ENCODE measurements around the gene BCAS3.

BCAS3 gene

DNA sequence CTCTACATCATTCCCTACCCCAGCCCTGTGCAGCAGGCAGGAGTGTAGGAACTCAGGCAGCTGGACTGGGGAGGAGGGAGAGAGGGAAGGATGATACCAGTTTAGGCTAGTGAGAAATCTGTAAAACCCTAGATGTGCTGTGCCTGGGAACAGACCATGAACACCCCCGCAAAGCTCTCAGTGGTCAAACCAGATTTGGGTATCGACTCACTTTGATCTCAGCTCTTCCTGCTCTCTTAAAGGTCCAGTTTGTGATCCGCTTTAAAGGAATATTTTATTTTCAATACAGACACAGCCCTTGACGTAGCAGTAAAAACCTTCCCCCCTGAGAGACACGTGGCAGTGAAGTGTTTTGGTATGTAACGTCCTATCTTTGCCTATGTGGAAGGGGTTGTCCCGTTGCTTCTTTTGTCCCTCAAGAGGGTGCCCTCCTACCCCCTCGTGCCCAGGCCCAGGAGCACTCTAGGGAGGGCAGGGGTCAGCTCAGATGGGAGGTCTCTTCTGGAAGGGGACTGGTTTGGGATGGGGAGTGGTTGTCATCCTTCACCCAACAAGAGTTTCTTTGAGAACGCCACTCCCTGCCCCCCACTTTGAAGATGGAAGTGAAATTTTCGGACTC, 702.7 kb downstream of the BCAS3 start:
- no peak for DNase-seq

DNA sequence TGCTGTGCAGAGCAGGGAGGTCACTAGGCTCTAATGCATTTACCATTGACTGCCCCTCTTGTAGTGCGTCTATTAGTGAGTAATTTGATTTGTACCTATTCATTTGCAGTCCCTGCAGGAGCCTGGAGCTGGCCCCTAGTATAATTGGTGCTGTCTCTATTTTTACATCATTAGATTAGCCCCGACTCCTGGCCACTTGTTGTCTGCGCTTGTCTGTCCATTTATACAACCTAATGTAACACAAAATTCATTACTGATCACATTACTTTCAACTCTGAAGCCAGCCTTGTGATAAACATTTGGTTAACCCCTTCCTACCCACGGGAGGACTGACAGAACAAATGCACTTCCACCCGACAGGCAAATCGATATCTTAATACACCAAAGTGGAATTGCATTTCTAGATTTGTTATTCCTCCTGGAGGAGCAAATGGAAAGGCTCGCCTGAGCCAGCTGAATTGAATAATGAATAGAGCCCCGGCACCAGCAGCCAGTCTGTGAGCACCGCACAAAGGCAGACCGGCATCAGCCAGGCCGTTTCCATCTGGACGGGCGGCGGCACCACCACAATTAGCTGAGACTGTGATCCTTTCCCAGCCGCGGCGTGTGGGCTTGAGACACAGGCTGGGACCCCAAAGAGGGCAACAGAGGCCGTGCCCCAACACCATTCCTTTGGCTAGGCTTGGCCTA, 703.3 kb downstream of the BCAS3 start:
- no peak for DNase-seq

DNA sequence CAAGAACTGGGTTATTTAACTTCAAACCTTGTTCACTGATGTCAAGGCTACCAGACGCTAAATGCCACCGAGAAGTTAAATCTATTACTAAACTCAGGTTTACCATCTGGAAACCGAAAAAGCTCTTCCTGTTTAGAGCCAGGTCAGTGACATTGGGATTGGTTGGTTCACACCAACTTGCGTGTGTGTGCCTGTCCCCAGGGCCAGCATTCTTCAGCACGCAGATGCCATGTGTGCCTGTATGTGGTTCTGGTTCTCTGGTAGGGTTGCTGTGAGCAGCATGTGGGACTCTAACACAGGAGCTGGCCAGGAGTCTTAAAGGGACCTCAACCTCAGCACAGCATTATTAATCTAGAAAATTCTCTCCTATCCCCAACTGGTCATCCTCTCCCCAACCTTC, 703.9 kb downstream of the BCAS3 start:
- DNase-seq, result no peak

- no peak for DNase-seq
Observed at GRCh38 chr17:61382796-61383688, 705.4 kb downstream of the BCAS3 start.

DNA sequence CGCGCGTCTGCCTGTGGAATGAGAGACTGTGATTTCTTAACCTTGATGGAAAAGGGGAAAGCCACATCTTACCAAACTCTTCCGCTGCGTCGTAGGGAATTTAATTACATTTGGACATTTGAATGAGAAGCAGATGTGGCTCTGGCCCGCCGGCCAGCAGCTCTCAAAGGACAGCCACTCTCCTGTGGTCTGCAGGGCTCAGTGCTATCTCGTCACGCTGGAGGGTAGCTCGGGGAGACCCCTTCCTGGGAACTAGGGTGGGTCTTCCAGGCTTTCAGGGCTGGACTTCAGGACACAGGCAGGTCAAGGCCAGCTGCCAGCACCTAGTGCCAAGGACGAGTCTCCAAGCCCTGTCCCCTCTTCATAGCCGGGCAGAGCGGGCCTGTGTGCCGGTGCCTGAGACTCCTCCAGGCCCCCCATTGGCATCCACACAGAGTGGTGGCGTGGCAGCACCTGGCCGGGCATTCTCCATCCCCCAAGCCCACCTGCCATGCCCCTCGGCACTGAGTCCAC, 706.1 kb downstream of the BCAS3 start:
- no peak for DNase-seq

DNA sequence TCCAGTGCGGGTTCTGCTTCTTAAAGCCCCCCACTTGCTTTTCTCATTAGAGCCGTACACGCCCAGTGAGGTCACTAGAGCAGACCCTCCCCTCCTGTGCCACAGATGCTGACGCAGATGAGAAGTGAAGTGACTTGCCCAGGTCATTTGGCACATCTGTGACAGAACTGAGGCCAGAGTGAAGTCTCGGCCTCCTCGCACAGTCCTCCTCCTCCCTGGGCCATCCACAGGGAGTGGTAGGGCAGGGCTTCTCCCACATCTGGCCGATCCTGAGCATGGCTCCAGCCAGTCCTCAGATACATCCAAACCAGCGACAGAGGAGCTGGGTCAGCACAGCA, 706.7 kb downstream of the BCAS3 start:
- no peak for DNase-seq

- no peak for DNase-seq
Observed at GRCh38 chr17:61384692-61385576, 707.3 kb downstream of the BCAS3 start.

DNA sequence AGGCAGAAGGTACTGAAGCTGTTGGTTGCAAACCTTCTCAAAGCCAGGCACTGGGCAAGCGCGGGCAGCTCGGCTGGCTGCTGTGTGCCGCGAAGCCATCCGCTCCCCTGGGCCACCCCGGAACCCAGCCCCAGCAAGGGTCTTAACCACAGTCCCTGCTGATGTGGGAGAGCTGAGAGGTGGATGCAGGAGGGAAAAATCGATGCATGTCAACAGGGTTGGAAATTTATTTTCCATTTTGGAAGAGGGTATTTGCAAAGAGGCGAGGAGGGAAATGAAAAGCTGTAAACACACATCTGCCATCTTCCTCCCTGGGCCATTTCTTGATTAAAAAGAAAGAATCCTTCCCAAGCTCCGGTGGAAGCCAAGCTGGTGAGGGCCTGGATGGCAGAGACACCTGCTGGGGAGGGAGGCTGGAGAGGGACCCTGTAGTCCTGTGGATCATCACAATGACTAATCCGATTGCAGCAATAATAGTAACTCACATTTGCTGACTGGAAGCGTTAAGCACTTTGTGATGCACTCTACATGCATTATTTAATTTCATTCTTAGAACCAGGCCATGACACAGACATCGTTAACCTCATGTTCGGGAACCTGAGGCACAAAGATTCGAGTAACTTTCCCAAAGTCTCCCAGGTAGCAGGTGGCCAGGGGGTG, 708.1 kb downstream of the BCAS3 start:
- no peak for DNase-seq

- DNase-seq, result no peak
Observed at GRCh38 chr17:61386251-61386650, 708.6 kb downstream of the BCAS3 start.

DNA sequence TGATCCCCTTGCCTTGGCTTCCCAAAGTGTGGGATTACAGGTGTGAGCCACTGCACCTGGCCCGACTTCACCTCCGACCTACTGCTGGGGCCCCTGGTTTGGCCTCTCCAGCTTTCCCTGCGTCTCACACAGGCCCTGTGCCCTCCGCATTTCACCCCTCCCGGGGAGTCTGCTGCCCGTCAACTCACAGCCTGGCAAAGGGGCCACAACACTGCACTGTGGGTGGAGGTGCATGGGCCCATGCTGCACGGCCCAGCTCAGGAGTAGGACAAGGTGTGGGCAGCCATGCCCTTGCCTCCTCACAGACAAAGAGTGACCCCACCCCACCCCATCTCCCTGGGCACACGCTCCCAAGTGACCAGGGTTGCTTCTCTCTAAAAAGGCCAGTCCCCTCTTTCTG, 709.4 kb downstream of the BCAS3 start:
- no peak for DNase-seq

DNA sequence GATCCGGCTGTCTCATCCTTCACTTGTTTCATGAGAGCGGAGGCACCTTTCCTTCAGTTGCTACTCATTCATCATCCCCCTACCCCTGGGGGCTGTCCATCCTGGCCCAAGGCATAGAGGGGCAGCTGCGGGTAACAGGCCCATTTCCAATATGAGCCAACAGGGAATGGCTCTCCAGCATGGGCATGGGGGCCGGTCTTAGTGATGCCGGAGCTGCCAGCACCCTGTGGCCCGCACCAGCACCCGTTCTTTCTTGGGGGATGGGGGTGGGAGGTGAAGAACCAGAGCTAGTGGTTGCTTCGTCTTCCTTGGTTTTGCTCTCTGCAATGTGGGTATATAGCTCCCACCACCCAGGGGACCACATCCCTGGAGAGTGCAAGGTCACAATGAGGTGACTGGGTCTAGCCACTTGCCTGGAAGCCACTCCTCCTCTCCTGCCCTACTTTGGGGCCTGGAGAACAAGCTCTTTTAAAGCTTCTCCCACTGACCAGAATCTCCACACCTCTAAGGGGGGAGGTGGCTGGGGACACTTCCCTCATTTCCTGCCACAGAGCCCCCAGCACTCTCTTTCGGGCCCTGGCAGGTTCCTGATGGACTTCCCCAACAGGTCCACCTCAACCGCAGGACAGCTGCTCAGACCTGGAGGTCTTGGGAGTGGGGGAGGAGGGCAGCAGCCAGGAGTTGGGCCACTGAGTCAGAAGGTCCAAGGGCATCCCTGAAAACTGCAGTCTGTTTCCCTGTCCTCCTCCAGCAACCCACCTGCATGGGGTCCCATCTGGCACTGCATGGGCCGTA, 710.1 kb downstream of the BCAS3 start:
- no peak for DNase-seq

DNA sequence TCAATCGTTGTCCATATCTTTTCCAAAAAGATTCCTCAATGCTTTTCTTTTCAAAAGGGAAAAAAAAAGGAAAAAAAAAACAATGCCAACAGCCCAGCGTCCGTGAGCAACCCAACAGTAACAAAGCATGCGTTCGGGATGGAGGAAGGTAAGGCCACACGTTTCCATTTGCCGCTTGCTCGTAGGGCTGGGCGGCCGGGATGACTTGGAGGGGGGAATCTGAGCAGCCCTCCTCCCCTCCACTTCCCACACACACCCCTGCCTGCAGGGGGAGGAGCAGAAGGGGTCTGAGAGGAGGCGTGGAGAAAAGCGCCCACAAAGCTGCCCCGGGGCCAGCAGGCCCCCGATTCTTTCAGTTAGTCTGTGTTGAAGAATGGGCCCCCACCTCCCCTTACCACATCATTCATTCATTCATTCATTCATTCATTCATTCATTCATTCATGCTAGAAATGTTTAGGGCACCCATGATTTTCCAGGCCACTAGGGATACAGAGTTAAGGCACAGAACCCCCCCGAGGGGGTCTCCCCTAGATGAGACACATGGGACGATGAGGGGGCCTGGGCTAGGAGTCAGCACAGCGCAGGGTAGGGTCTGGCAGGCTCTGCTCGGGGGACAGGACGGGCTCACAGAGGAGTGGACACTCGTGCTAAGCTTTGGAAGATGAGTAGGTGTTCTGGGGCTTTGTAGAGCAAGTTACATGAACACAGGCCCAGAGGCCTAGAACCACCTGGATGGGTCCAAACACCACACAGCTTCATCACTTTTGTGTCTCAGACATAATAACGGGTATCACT, 711.1 kb downstream of the BCAS3 start:
- no peak for DNase-seq

DNA sequence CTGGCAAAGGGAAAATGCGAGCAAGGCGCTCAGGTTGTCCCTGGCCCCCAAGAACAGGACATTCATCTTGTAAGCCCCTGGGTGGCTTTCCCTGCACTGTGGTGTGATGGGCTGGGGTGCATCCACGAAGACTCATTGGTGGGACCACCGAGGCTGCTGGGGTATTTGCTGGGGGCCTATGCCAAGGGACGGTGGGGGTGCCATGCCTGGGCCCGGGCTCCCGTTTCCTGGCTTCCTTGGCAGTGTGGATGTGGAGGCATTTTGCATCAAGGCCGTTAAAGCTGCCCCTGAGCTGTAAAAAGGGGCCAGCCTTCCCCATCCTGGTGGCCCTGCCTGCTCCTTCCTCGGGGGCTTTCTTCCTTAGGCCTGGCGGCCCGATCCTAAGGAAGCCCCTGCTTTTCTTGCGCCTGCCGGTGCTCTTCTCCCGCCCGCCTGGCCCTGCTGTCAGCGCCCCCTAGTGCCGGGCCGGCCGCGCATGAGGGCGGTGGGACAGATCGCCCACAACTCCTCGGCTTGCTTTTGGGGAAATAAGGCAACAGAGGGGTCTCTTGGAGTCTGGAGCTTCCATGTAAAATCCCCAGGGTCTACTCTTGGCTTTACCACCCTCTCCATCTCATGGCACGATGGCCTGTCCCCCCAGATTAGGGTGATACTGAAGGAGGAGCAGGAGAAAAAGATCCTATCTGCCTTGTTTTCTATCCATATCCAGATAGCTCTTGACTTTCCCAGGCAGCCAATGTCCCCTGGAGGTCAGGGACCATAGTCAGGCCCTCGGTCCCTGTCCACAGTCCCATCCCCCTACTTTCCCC, 712.2 kb downstream of the BCAS3 start:
- no peak for DNase-seq

DNA sequence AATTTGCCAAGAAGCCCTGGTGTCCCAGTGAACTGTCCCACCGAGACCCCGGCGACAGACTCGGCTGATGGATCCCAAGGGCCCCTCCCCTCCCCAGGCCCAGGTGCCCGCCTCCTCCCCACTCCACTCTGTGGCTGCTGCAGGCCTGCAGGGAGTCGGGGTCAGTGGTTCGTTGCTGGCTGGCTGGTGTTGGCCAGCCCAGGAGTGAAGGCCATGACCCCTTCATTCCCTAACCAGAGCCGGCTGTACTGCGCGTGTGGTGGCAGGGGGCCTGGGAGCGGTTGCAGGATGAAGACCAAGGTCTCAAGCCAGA, 712.8 kb downstream of the BCAS3 start:
- no peak for DNase-seq

DNA sequence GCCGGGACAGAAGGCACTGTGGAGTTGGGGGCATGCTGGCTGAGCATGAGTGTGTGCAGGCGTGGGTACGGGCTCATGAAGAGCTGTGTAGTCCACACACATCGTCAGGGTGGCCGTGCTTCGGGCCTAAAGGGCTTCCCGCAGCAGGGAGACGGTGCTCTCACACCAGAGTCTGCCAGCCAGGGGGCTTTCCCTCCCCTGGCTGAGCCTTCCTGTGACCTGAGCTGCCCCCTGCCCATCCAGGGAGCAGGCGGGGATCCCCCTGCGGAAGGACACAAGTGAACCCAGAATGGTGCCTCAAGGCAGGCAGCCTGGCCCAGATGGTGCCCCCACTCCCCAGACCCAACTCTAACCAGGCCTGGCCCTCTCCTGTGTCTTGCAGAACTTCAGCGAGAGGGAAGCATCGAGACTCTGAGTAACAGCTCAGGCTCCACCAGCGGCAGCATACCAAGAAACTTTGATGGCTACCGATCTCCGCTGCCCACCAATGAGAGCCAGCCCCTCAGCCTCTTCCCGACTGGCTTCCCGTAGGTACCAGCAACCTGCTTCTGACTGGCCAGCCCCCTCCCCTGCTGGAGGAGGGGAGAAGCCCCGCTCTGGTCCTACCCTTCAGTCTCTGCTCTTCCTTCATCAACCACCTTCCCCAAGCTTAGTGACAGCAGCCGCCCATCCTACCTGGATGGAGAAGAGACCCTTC, 714.1 kb downstream of the BCAS3 start:
- DNase-seq, result no peak

DNA sequence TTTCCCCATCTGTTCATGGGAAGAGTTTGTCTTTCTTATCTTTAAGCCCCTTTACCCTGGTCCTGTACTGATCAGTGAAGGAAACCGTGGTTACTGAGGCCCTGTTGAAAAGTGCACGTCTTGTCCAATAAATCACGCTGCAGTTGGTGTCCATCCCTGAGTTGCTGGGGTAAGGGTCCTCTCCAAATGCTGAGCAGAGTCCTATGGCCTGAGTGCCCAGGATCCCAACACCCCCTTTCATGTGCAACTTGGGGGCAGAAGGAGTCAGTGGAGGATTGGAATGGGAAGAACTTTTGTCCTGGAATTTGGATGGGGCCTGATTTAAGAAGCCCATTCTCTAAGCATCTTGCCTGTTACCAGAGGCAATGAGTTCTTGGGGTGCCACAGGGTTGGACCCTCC, 715.0 kb downstream of the BCAS3 start:
- DNase-seq, result no peak

- DNase-seq, result no peak
Observed at GRCh38 chr17:61393550-61393903, 715.9 kb downstream of the BCAS3 start.

DNA sequence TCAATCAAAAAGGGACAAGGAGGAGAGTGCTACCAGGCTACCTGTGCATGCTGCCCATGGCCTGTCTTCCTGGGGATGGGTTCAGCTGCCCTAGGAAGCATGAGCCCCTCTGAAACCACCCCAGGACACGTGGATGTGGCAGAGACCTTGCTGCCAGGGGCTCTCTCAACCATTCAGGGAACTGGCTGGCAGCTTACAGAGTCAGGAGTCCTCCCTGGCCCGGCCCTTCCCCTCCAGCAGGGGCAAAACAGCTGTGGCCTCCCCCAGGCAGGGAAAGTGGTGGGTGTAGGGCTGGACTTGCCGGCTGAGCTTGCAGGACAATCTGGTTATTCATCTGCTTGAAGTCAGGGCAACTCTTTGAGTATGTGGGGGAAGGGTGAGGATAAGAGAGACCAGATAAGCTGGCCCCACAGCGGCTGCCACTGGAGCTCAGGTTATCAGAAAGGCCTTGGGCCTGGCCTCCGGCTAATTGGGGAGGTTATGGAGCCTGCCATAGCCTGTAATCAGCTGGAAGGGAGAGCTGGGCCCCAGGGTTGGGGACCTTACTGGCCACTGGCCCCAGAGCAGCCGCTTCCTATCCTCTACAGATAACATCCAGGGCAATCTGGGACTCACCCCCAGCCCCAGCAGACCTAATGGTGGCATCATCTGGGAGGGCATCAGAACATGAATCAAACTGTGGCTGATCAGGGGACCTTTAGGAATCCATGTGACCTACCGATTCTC, 716.4 kb downstream of the BCAS3 start:
- DNase-seq, result no peak

All from activated CD4-positive, alpha-beta T cell treated with anti-CD3 and anti-CD28 coated beads for 1 hour (primary cell).